ENCODE data around the gene HAGH. TPM values are rescaled to one million over a fixed set of nuclear protein-coding genes. Genes with fewer than 3 reads are reported as not detected.

The HAGH gene
- total and polyA plus RNA-seq, 8 donors = 26.6 to 63.7 (median 37.4) TPM

DNA sequence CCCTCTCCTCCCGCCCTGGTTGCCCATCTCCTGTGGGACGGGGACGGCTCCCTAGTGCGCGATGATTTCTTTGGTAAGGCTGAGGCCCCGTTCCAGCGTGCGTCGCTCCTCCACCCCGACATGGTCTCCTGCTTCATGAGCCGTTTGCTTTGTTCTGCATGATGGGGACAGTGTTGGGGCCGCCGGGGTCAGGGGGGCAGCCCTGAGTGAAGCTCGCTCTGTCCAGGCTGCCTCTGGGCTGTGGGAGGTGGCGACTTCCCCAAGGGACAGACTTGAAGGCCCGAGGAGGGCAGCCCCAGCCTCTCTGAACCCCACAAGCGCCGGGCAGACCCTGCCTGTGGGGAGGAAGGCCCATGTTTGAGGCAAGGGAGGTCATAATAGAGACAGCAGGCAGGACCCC is 67.7 kb downstream of the HAGH start:
- ATAC-seq = no peak
- FAIRE-seq = no peak
- TF ChIP-seq, protein P1, sequence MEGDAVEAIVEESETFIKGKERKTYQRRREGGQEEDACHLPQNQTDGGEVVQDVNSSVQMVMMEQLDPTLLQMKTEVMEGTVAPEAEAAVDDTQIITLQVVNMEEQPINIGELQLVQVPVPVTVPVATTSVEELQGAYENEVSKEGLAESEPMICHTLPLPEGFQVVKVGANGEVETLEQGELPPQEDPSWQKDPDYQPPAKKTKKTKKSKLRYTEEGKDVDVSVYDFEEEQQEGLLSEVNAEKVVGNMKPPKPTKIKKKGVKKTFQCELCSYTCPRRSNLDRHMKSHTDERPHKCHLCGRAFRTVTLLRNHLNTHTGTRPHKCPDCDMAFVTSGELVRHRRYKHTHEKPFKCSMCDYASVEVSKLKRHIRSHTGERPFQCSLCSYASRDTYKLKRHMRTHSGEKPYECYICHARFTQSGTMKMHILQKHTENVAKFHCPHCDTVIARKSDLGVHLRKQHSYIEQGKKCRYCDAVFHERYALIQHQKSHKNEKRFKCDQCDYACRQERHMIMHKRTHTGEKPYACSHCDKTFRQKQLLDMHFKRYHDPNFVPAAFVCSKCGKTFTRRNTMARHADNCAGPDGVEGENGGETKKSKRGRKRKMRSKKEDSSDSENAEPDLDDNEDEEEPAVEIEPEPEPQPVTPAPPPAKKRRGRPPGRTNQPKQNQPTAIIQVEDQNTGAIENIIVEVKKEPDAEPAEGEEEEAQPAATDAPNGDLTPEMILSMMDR (IDR thresholded peaks at IDR 0.05) = no peak
- H3K27me3 ChIP-seq = no peaks in the 10 kb centered on the region
- no peak overlapping the region for H3K27ac ChIP-seq
- H3K4me1 ChIP-seq = no peaks in the 10 kb centered on the region
- peak in 1 of 6 donors; percentile 45 for DNase-seq
- 92% methylated on average over 18 of the region's 18 CpGs for WGBS, 2 donors
- no peak overlapping the region for H3K4me3 ChIP-seq
- intact Hi-C loops (cut with DNase I) = no loop called here
- H3K9me3 ChIP-seq = no peaks in the 10 kb centered on the region
- H3K36me3 ChIP-seq = peaks cover 0 to 33% (median 17%) of the 10 kb centered on the region in 3 donors

DNA sequence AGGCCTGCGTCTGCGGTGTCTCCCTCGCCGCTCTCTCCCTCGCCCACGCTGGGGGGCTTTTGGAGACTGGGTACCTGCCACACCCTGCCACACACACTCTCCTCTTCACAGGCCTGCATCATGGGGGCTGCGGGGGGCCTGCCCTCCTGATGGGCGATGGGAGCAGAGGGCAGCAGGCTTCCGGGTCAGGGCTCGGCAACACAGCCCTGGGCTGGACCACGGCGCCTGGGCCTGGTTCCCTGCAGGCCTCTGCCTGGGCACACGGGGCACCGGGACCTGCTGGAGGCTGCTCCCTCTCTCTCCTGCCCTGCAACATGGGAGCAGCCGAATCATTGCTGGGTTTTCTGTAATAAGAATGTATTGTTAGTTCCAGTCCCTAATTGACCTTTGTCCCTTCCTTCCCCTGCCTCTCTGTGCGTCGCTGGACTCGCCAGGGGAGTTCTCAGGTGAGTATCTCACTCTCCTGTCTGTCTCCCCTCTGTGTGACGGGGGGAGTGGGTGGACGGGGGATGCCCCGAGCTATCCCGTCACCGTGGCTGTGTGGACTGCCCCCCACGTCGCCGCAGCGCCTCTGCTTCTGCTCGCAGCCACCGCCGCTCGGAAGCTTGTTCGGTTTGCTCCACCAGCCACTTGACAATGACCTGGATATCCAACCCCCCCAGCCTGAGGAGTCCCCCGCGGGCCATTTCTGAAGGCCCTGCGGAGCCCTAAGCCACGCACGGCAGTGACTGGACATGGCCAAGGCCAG is 68.7 kb downstream of the HAGH start:
- Histone ChIP-seq H3K27me3 (no peaks in the 10 kb centered on the region), H3K36me3 (peaks cover 0 to 25% (median 14%) of the 10 kb centered on the region in 3 donors), H3K4me1 (no peaks in the 10 kb centered on the region), H3K9me3 (no peaks in the 10 kb centered on the region), H3K27ac (no peak overlapping the region), H3K4me3 (no peak overlapping the region)
- 88 to 90% methylated on average over 34 to 37 of the region's 37 CpGs for WGBS, 2 donors
- intact Hi-C loops (cut with DNase I) = no loop called here
- DNase-seq (peak in 2 of 6 donors; percentile 12 to 58), FAIRE-seq (no peak), ATAC-seq (peak in 1 of 4 donors; percentile 3)
- TF ChIP-seq, protein P1 (IDR thresholded peaks at IDR 0.05) = no peak

Other genes with a start within 250 kb of the HAGH start
- gene IFT140, start 214.8 kb downstream of the HAGH start, total RNA-seq = 10 to 100 TPM in 5 of 6 donors, 1 to 10 TPM in 1; 7.8 to 20.7 (median 10.4) TPM
- 10 to 100 TPM; 18.3 to 24.3 TPM for gene IFT140, start 214.8 kb downstream of the HAGH start, polyA plus RNA-seq
- 10 to 100 TPM in 1 of 6 donors, 1 to 10 TPM in 5; 4.6 to 13.8 (median 6.7) TPM for gene CRAMP1, start 214.5 kb downstream of the HAGH start, total RNA-seq
- gene CRAMP1, start 214.5 kb downstream of the HAGH start, polyA plus RNA-seq = 10 to 100 TPM in 1 of 2 donors, 1 to 10 TPM in 1; 9.0 to 16.2 TPM
- gene JPT2, start 148.5 kb downstream of the HAGH start, total RNA-seq = 10 to 100 TPM; 21.7 to 49.3 (median 32.4) TPM
- 10 to 100 TPM; 13.5 to 22.2 TPM for gene JPT2, start 148.5 kb downstream of the HAGH start, polyA plus RNA-seq
- 10 to 100 TPM; 25.5 to 51.8 (median 40.1) TPM for gene MAPK8IP3, start 120.6 kb downstream of the HAGH start, total RNA-seq
- gene MAPK8IP3, start 120.6 kb downstream of the HAGH start, polyA plus RNA-seq = 100 to 1,000 TPM in 1 of 2 donors, 10 to 100 TPM in 1; 94.9 to 244 TPM
- 10 to 100 TPM; 27.4 to 37.8 (median 30.4) TPM for gene NME3, start 55.3 kb downstream of the HAGH start, total RNA-seq
- 100 to 1,000 TPM; 232 to 297 TPM for gene NME3, start 55.3 kb downstream of the HAGH start, polyA plus RNA-seq
- 1 to 10 TPM; 4.7 to 10.0 (median 6.8) TPM for gene EME2, start 54.0 kb downstream of the HAGH start, total RNA-seq
- 10 to 100 TPM; 18.4 to 37.9 TPM for gene EME2, start 54.0 kb downstream of the HAGH start, polyA plus RNA-seq
- 10 to 100 TPM; 42.4 to 74.5 (median 54.7) TPM for gene MRPS34, start 53.7 kb downstream of the HAGH start, total RNA-seq
- gene MRPS34, start 53.7 kb downstream of the HAGH start, polyA plus RNA-seq = 10 to 100 TPM; 76.0 to 84.1 TPM
- gene SPSB3, start 44.3 kb downstream of the HAGH start, total RNA-seq = 10 to 100 TPM; 19.2 to 41.3 (median 37.2) TPM
- 100 to 1,000 TPM; 161 to 223 TPM for gene SPSB3, start 44.3 kb downstream of the HAGH start, polyA plus RNA-seq
- gene NUBP2, start 43.9 kb downstream of the HAGH start, total RNA-seq = 10 to 100 TPM; 20.4 to 42.5 (median 25.6) TPM
- 10 to 100 TPM; 55.7 to 58.8 TPM for gene NUBP2, start 43.9 kb downstream of the HAGH start, polyA plus RNA-seq
- gene IGFALS, start 33.1 kb downstream of the HAGH start, total RNA-seq = 1 to 10 TPM; 1.0 to 3.8 (median 2.3) TPM
- gene IGFALS, start 33.1 kb downstream of the HAGH start, polyA plus RNA-seq = 1 to 10 TPM; 4.4 to 8.2 TPM
- 10 to 100 TPM in 3 of 6 donors, 1 to 10 TPM in 3; 5.1 to 14.4 (median 10.2) TPM for gene FAHD1, start 381 bp upstream of the HAGH start, total RNA-seq
- 10 to 100 TPM; 12.4 to 12.7 TPM for gene FAHD1, start 381 bp upstream of the HAGH start, polyA plus RNA-seq
- under 1 TPM in 1 of 6 donors, not detected in 5; 0.44 TPM for gene MEIOB, start 45.3 kb upstream of the HAGH start, total RNA-seq
- under 1 TPM in 1 of 2 donors, not detected in 1; 0.26 TPM for gene MEIOB, start 45.3 kb upstream of the HAGH start, polyA plus RNA-seq
- not detected for gene HS3ST6, start 91.6 kb upstream of the HAGH start, total RNA-seq
- gene HS3ST6, start 91.6 kb upstream of the HAGH start, polyA plus RNA-seq = under 1 TPM in 1 of 2 donors, not detected in 1; 0.11 TPM
- 10 to 100 TPM; 29.7 to 77.4 (median 57.0) TPM for gene MSRB1, start 116.4 kb upstream of the HAGH start, total RNA-seq
- 10 to 100 TPM; 47.0 to 94.4 TPM for gene MSRB1, start 116.4 kb upstream of the HAGH start, polyA plus RNA-seq
- 10 to 100 TPM in 3 of 6 donors, under 1 TPM in 2, not detected in 1; 0.09 to 35.3 (median 11.0) TPM for gene RPL3L, start 127.9 kb upstream of the HAGH start, total RNA-seq
- gene RPL3L, start 127.9 kb upstream of the HAGH start, polyA plus RNA-seq = 10 to 100 TPM in 1 of 2 donors, under 1 TPM in 1; 0.05 to 11.3 TPM
- 10 to 100 TPM; 54.0 to 72.1 (median 58.7) TPM for gene NDUFB10, start 132.7 kb upstream of the HAGH start, total RNA-seq
- gene NDUFB10, start 132.7 kb upstream of the HAGH start, polyA plus RNA-seq = 100 to 1,000 TPM in 1 of 2 donors, 10 to 100 TPM in 1; 84.2 to 108 TPM
- 1,000 to 10,000 TPM; 1,316 to 3,013 (median 1,806) TPM for gene RPS2, start 138.0 kb upstream of the HAGH start, total RNA-seq
- 1,000 to 10,000 TPM; 1,574 to 3,219 TPM for gene RPS2, start 138.0 kb upstream of the HAGH start, polyA plus RNA-seq
- gene RNF151, start 140.0 kb upstream of the HAGH start, total RNA-seq = not detected
- gene RNF151, start 140.0 kb upstream of the HAGH start, polyA plus RNA-seq = under 1 TPM; 0.12 to 0.61 TPM
- gene TBL3, start 145.2 kb upstream of the HAGH start, total RNA-seq = 10 to 100 TPM; 14.7 to 23.5 (median 19.4) TPM
- gene TBL3, start 145.2 kb upstream of the HAGH start, polyA plus RNA-seq = 10 to 100 TPM; 55.8 to 63.7 TPM
- gene NOXO1, start 154.6 kb upstream of the HAGH start, total RNA-seq = under 1 TPM in 5 of 6 donors, not detected in 1; 0.35 to 0.69 (median 0.52) TPM
- 1 to 10 TPM in 1 of 2 donors, under 1 TPM in 1; 0.70 to 1.6 TPM for gene NOXO1, start 154.6 kb upstream of the HAGH start, polyA plus RNA-seq
- 10 to 100 TPM; 17.1 to 31.9 (median 25.9) TPM for gene GFER, start 157.4 kb upstream of the HAGH start, total RNA-seq
- 10 to 100 TPM; 25.7 to 62.0 TPM for gene GFER, start 157.4 kb upstream of the HAGH start, polyA plus RNA-seq
- 1 to 10 TPM in 1 of 6 donors, under 1 TPM in 5; 0.19 to 1.5 (median 0.55) TPM for gene SYNGR3, start 163.1 kb upstream of the HAGH start, total RNA-seq
- 1 to 10 TPM in 1 of 2 donors, under 1 TPM in 1; 0.57 to 3.1 TPM for gene SYNGR3, start 163.1 kb upstream of the HAGH start, polyA plus RNA-seq
- gene ZNF598, start 183.0 kb upstream of the HAGH start, total RNA-seq = 10 to 100 TPM; 26.0 to 93.6 (median 42.4) TPM
- 10 to 100 TPM; 71.0 to 73.5 TPM for gene ZNF598, start 183.0 kb upstream of the HAGH start, polyA plus RNA-seq
- gene NPW, start 193.0 kb upstream of the HAGH start, total RNA-seq = 1 to 10 TPM in 2 of 6 donors, under 1 TPM in 4; 0.43 to 1.9 (median 0.50) TPM
- 1 to 10 TPM; 1.3 to 2.7 TPM for gene NPW, start 193.0 kb upstream of the HAGH start, polyA plus RNA-seq
- 10 to 100 TPM; 14.7 to 28.9 (median 23.0) TPM for gene NHERF2, start 200.1 kb upstream of the HAGH start, total RNA-seq
- 100 to 1,000 TPM in 1 of 2 donors, 10 to 100 TPM in 1; 60.7 to 144 TPM for gene NHERF2, start 200.1 kb upstream of the HAGH start, polyA plus RNA-seq
- 10 to 100 TPM in 1 of 6 donors, 1 to 10 TPM in 5; 5.2 to 10.4 (median 8.4) TPM for gene NTHL1, start 221.0 kb upstream of the HAGH start, total RNA-seq
- gene NTHL1, start 221.0 kb upstream of the HAGH start, polyA plus RNA-seq = 10 to 100 TPM; 22.1 to 22.8 TPM
- 10 to 100 TPM; 51.0 to 91.7 (median 77.6) TPM for gene TSC2, start 221.2 kb upstream of the HAGH start, total RNA-seq
- gene TSC2, start 221.2 kb upstream of the HAGH start, polyA plus RNA-seq = 100 to 1,000 TPM; 119 to 172 TPM

Data from pancreas (tissue), 10 donors.